Nephron (organoid): ENCODE results near the gene CLIP1.
"Not testable (repeated sequence)": the region's sequence is repeated elsewhere in the genome, so short reads cannot be mapped to it uniquely, and the experiment has no call there.

ENCODE experiments used
- H3K27ac Mint-ChIP-seq, 3 experiments: 2 replicates each; pipeline ENCODE4 v1.8.0; 2020; ENCODE audit warnings: mixed read lengths in 3 of 3, mild to moderate bottlenecking in 2 of 3, moderate library complexity in 1 of 3
- H3K27me3 Mint-ChIP-seq: 2 replicates; pipeline ENCODE4 v1.8.0; 2021; ENCODE audit warnings: low read depth, mild to moderate bottlenecking, moderate library complexity, mixed read lengths
- H3K36me3 Mint-ChIP-seq: 2 replicates; pipeline ENCODE4 v1.8.0; 2020; ENCODE audit warnings: low read depth, mixed read lengths
- H3K4me1 Mint-ChIP-seq: 2 replicates; pipeline ENCODE4 v1.8.0; 2020; ENCODE audit warnings: mixed read lengths
- H3K4me3 Mint-ChIP-seq, 3 experiments: 2 replicates each; pipeline ENCODE4 v1.8.0; 2020; ENCODE audit warnings: mild to moderate bottlenecking in 3 of 3, mixed read lengths in 3 of 3, moderate library complexity in 2 of 3
- H3K9me3 Mint-ChIP-seq: 2 replicates; pipeline ENCODE4 v1.8.0; 2020; ENCODE audit warnings: mixed read lengths
- TF ChIP-seq, protein P1 (sequence below), 3 experiments: fragments of 200-600 bp; sonication (generic); IDR thresholded peaks; one replicate each; pipeline ENCODE4 v1.5.0; 2021; ENCODE audit warnings: antibody characterized with exemption in 3 of 3; ENCODE audit not compliant: unreplicated experiment in 3 of 3

The CLIP1 gene

DNA sequence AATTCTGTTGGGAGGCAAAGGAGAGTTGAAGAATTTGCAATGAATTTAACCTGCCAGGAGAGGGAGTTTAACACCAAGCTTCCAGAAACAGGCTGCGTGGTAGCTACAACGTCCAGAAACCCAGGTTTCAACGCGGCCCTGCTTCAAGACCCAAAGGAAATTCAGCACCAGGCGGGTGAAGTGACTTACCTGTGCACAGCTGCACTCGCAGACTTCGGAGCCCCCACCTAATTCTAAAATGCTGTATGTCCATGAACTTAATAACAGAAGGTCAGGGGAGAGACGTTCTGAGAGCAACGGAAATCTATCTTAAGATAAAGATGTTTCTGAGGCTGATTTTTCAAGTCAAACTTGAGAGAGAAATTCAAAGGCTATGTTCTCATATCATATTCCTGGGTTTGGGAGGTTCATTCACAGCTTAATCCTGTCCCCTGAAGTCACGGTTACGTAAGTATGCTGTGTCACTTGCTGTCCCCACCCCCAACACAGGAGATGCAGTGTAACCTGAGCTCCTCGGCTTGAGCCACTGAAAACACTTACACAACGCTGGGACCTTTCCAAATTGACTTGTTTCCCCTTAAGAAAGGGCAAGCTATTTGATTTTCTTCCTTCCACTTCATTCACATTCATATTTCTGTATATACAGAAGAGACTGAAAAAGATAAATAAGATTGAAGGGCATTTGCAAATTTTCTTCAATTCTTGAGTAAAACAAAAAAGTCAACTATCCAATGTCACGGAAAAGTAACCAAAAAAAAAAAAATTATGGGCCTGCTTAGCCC, 22.7 kb downstream of the CLIP1 start:
- H3K4me1 Mint-ChIP-seq = peaks cover 24% of the 10 kb centered on the region
- H3K9me3 Mint-ChIP-seq = no peaks in the 10 kb centered on the region
- H3K36me3 Mint-ChIP-seq = peaks cover 4% of the 10 kb centered on the region
- no peaks in the 10 kb centered on the region for H3K27me3 Mint-ChIP-seq
- peak overlapping the region; percentile 63 to 79 (median 64) for H3K4me3 Mint-ChIP-seq
- peak overlapping the region; percentile 79 to 96 (median 90) for H3K27ac Mint-ChIP-seq
- TF ChIP-seq, protein P1, sequence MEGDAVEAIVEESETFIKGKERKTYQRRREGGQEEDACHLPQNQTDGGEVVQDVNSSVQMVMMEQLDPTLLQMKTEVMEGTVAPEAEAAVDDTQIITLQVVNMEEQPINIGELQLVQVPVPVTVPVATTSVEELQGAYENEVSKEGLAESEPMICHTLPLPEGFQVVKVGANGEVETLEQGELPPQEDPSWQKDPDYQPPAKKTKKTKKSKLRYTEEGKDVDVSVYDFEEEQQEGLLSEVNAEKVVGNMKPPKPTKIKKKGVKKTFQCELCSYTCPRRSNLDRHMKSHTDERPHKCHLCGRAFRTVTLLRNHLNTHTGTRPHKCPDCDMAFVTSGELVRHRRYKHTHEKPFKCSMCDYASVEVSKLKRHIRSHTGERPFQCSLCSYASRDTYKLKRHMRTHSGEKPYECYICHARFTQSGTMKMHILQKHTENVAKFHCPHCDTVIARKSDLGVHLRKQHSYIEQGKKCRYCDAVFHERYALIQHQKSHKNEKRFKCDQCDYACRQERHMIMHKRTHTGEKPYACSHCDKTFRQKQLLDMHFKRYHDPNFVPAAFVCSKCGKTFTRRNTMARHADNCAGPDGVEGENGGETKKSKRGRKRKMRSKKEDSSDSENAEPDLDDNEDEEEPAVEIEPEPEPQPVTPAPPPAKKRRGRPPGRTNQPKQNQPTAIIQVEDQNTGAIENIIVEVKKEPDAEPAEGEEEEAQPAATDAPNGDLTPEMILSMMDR (IDR thresholded peaks at IDR 0.05; ENCODE audit: unreplicated experiment in 3 of 3) = peak; percentile 59 to 77 (median 61)

DNA sequence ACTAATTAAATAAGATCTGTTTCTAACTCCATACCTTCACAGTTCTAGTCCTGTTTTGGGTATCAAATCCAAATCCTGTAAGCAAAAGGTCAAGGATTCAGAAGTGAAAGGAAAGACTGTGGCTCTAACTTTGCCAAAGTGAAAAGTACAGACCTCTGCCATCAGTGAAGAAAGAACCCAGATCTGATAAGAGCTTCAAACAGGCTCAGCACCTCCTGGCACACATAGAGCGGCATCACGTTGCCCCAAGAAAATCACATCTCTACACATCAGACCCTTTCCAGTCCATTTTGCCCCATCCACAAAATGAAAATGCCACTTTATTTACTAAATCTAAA, 23.2 kb downstream of the CLIP1 start:
- H3K4me1 Mint-ChIP-seq = peaks cover 24% of the 10 kb centered on the region
- peak overlapping the region; percentile 79 to 96 (median 90) for H3K27ac Mint-ChIP-seq
- TF ChIP-seq, protein P1 (IDR thresholded peaks at IDR 0.05; ENCODE audit: unreplicated experiment in 3 of 3) = no peak
- H3K9me3 Mint-ChIP-seq = no peaks in the 10 kb centered on the region
- peak overlapping the region in 2 of 3 experiments; percentile 5 to 79 for H3K4me3 Mint-ChIP-seq
- peaks cover 4% of the 10 kb centered on the region for H3K36me3 Mint-ChIP-seq
- H3K27me3 Mint-ChIP-seq = no peaks in the 10 kb centered on the region

DNA sequence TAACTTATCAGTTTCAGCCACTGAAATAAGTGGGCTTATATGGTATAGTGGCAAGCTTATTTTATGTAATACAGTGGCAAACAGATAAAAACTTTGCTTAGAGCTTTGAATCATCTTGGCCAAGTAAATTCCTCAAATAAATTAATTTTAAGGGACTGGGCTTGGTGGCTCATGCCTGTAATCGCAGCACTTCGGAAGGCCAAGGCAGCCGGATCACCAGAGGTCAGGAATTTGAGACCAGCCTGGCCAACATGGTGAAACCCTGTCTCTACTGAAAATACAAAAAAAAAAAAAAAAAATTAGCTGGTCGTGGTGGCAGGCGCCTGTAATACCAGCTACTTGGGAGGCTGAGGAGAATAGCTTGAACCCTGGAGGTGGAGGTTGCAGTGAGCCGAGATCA, 24.5 kb downstream of the CLIP1 start:
- not testable (repeated sequence) for H3K36me3 Mint-ChIP-seq, H3K27me3 Mint-ChIP-seq, H3K9me3 Mint-ChIP-seq, H3K4me3 Mint-ChIP-seq, H3K27ac Mint-ChIP-seq
- H3K4me1 Mint-ChIP-seq = peaks cover 22% of the 10 kb centered on the region

DNA sequence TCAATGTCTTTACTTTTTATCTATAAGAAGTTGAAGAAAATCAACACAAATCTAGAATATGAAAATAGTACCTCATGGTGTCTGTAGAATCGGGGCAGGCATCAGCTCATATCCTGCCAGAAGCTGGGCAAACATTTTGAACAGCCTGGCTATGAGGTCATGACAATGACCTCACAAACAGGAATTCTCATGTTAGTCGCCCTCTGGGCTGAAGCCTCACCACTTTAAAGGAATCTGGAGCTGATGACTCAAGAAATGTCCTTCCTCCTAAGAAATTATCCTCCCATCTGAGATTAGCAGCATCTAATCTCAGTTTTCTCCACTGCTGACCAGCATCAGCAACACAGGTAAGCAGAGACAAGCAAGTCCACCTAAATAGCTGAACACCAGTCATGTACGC, 27.1 kb downstream of the CLIP1 start:
- H3K4me1 Mint-ChIP-seq = peaks cover 14% of the 10 kb centered on the region
- TF ChIP-seq, protein P1 (IDR thresholded peaks at IDR 0.05; ENCODE audit: unreplicated experiment in 3 of 3) = no peak
- H3K36me3 Mint-ChIP-seq = no peaks in the 10 kb centered on the region
- no peaks in the 10 kb centered on the region for H3K9me3 Mint-ChIP-seq
- H3K27me3 Mint-ChIP-seq = no peaks in the 10 kb centered on the region
- H3K27ac Mint-ChIP-seq = peak overlapping the region in 1 of 3 experiments; percentile 1
- H3K4me3 Mint-ChIP-seq = no peak overlapping the region

DNA sequence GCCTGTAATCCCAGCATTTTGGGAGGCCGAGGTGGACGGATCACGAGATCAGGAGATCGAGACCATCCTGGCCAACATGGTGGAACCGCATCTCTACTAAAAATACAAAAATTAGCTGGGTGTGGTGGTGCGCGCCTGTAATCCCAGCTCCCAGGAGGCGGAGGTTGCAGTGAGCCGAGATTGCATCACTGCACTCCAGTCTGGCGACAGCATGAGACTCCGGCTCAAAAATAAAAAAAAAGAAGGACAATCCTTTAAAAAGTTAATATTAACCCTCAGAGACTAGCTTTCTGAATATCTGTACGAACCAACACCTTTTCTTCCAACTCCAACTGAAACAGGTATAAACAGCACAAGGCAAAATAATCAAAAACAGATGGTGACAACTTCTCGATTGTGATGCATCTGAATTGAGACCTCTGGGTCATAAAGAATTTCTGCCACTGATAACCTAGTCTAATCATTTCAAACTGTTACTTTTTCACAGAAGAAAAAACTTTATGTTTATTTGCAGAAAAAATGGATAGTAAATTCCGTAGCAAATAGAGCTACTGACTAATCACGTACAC, 27.8 kb downstream of the CLIP1 start:
- Mint-ChIP-seq H3K27ac (peak overlapping the region in 1 of 3 experiments; percentile 1), H3K36me3 (no peaks in the 10 kb centered on the region), H3K4me3 (no peak overlapping the region), H3K27me3 (no peaks in the 10 kb centered on the region), H3K4me1 (peaks cover 8% of the 10 kb centered on the region), H3K9me3 (no peaks in the 10 kb centered on the region)
- TF ChIP-seq, protein P1 (IDR thresholded peaks at IDR 0.05; ENCODE audit: unreplicated experiment in 3 of 3) = no peak

DNA sequence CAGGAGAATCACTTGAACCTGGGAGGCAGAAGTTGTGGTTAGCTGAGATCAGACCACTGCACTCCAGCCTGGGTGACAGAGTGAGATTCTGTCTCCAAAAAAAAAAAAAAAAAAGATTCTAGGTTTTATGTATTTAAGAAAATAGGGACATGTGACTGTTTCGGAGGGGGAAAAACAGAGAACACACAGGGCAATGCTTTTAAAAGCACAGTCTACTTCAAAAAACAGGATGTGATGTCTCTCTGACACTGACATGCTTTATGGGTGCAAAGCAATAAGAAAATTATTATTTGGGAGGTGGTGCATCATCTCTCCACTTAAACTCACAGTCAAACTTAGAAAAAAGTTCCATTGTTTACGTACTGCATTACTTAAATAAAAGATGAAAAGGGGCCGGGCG, 28.7 kb downstream of the CLIP1 start:
- Mint-ChIP-seq H3K4me1 (no peaks in the 10 kb centered on the region), H3K36me3 (no peaks in the 10 kb centered on the region), H3K27ac (no peak overlapping the region), H3K27me3 (no peaks in the 10 kb centered on the region), H3K4me3 (no peak overlapping the region), H3K9me3 (no peaks in the 10 kb centered on the region)
- TF ChIP-seq, protein P1 (IDR thresholded peaks at IDR 0.05; ENCODE audit: unreplicated experiment in 3 of 3) = no peak
